HFF-Myc (cell line): Measurements from ENCODE around the gene CAMTA1.

Source experiments
- DNase-seq: peaks from one replicate; pipeline ENCODE4 v3.0.0-alpha.2; 2011; ENCODE audit warnings: low read depth; ENCODE audit errors: extremely low read depth
- H3K4me3 ChIP-seq: replicated peaks from 2 replicates; pipeline ENCODE4 v1.5.1; 2011; ENCODE audit warnings: low read depth, mild to moderate bottlenecking, control low read depth, low read length
- TF ChIP-seq, protein P1 (sequence below): IDR thresholded peaks from 2 replicates; pipeline ENCODE4 v1.5.1; 2012; ENCODE audit warnings: mild to moderate bottlenecking, low read depth, low read length, control low read depth; ENCODE audit errors: missing control alignments

Gene CAMTA1

GRCh38 chr1:7513081-7513480, 727.8 kb downstream of the CAMTA1 start:
- no peak for DNase-seq
- TF ChIP-seq, protein P1, sequence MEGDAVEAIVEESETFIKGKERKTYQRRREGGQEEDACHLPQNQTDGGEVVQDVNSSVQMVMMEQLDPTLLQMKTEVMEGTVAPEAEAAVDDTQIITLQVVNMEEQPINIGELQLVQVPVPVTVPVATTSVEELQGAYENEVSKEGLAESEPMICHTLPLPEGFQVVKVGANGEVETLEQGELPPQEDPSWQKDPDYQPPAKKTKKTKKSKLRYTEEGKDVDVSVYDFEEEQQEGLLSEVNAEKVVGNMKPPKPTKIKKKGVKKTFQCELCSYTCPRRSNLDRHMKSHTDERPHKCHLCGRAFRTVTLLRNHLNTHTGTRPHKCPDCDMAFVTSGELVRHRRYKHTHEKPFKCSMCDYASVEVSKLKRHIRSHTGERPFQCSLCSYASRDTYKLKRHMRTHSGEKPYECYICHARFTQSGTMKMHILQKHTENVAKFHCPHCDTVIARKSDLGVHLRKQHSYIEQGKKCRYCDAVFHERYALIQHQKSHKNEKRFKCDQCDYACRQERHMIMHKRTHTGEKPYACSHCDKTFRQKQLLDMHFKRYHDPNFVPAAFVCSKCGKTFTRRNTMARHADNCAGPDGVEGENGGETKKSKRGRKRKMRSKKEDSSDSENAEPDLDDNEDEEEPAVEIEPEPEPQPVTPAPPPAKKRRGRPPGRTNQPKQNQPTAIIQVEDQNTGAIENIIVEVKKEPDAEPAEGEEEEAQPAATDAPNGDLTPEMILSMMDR, result no peak

DNA sequence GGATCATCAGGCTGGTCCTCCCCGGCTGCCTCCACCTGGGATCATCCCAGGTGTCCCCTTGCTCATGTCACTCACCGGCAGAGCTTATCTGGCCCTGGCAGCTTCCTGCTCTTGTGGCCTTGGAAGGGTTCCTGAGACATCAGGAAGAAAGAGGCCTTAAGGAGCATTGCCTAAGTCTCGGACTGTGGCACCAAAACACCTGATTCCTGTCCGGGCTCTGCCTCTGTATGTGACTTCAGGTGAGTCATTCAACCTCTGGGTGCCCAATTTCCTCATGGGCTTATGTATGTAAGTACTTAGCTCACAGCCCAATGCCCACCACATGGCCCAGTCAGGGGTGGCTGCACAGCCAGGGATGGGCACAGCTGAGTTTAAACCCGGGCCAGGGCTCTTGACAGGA, 729.9 kb downstream of the CAMTA1 start:
- H3K4me3 ChIP-seq, result no peak overlapping the region
- TF ChIP-seq, protein P1, result no peak
- no peak for DNase-seq

More at GRCh38 chr1:7513081-7513480, 727.8 kb downstream of the CAMTA1 start:
- no peak overlapping the region for H3K4me3 ChIP-seq

GRCh38 chr1:7515904-7516303, 730.6 kb downstream of the CAMTA1 start:
- H3K4me3 ChIP-seq, result no peak overlapping the region
- TF ChIP-seq, protein P1, result no peak
- DNase-seq, result no peak

- no peak for DNase-seq
- TF ChIP-seq, protein P1, result peak; percentile 3
- H3K4me3 ChIP-seq, result no peak overlapping the region
Measured at GRCh38 chr1:7516341-7516740, 731.1 kb downstream of the CAMTA1 start.

DNA sequence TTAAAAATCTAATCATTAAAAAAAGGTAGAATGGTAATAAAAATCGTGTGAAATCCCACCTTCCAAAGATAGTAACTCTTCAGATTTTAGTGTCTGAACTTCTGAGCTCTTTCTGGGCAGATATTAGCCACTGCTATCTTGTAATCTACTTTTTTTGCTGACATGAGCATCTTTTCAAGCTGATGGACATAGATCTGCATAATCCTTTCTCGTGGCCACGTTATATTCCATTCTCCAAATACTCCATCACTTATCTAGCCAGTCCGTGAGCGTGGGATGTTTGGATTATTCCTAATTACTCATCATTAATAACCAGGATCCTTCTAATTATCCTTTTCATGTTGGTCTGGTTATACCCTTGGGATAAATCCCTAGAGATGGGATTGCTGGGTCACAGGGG, 731.7 kb downstream of the CAMTA1 start:
- TF ChIP-seq, protein P1, result no peak

DNA sequence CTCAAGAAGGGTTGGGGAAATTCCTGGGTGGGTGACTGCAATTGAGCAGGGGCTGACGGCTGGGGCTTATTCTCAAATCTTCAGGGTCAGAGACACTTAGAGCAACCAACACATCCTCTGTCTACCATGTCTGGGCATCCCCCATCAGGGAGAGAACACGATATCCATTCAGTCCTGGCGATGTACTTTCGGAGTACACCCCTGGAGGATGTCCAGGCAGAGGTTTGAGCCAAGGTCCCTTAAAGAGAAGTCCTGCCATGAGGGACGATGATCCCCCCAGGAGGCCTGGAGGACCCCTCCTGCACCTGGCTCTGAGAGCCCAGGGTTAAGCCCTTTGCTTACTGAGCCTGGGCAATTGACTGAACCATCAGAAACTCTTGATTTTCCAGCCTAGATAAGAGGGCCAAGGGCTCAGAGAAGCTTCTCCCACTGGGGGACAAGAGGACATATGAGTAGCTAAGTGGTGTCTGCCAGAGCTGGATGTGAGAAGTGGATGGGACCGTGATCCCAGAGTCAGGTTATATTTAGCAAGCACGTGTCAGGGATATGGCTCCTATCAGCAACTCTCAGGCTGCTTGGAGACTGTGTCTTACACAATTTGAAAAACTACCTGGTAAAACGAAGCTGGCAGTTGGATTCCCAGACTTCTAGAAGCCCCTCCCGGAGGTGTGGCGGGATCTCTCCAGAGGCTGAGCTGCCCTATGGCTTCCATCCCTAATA, 732.5 kb downstream of the CAMTA1 start:
- no peak for DNase-seq
- no peak overlapping the region for H3K4me3 ChIP-seq
- TF ChIP-seq, protein P1, result no peak

More for the DNA sequence above, 731.7 kb downstream of the CAMTA1 start:
- H3K4me3 ChIP-seq, result no peak overlapping the region
- no peak for DNase-seq

DNA sequence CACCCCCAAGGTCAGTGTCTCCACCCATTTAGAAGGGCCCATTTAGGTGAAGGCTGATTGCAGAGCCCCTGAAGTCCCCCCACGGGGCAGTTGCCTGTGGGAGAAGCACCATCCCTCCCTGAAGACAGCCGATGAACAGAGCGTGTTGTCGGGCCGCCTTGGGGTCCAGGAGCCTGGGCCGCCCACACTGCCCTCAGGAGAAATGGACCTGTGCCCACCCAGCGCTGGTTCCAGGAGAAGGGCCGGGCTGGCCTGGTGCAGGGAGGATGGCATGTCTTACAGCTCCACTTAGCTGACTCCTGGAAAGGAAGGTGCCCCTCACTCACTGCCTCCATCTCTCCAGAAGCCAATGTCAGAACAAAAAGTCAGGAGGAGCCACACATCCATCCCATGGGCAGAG, 733.2 kb downstream of the CAMTA1 start:
- TF ChIP-seq, protein P1, result no peak
- no peak overlapping the region for H3K4me3 ChIP-seq
- DNase-seq, result no peak
